Measurements from ENCODE around the gene NXPE3. TPM values are rescaled to one million over a fixed set of nuclear protein-coding genes. Genes with fewer than 3 reads are reported as not detected.

The NXPE3 gene
- total and polyA plus RNA-seq, 10 of the 15 experiments (the other 5 are each of a cell fraction or from before 2014, with no cell fraction given): 2.0 to 8.7 (median 5.2) TPM

DNA sequence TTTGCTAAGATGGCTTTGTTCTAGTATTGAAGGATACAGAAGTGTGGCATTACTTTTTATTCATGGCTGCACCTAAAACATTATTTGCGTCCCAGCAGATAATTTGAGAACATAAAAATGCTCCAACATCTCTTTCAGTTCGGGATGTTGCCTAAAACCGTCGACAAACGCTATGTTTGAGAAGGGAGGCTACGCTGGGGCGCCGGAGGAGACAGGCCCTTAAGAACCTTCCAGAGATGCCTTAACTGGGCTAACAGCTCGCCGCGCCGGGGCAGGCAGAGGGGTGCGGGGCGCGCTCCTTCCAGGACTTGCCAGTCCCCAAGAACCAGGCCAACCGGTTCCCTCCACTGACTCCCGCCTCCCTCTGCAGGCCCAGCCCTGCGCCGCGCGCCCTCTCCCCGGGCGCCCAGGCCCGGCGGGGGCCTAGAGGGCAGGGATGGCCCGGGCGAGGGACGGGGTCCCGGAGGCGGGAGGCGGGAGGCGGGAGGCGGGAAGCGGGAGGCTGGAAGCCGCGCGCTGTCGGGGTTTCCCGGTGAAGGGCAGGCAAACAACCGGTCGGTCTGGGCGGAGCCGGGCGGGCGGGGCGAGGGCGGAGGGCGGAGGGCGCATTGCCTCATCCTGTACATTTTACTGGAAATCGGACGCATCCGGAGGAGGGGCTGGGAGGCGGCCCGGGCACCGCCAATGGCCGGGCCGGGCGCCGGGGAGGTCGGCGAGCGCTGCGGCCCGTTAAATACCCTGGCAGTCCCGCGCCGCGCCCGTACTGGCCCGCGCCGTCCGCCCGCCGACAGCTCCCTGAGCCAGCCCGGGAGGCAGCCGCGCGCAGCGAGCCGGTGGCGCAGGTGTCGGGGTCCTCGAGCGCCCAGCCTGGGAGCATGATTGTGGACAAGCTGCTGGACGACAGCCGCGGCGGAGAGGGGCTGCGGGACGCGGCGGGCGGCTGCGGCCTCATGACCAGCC is 70.0 kb downstream of the NXPE3 start, which contains the start of gene NFKBIZ (continued):
- peak; percentile 88 for TF ChIP-seq PML (IDR thresholded peaks at IDR 0.05; ENCODE audit: low read length)
- TF ChIP-seq STAT3 (IDR thresholded peaks at IDR 0.05; ENCODE audit: low read depth, low read length): no peak
- TF ChIP-seq SREBF2 (IDR thresholded peaks at IDR 0.05; ENCODE audit: low read length): no peak
- TF ChIP-seq EED (IDR thresholded peaks at IDR 0.05; ENCODE audit: low read depth): peak; percentile 75
- no peak for TF ChIP-seq MTA2 (IDR thresholded peaks at IDR 0.05; ENCODE audit: low read depth)
- no peak for TF ChIP-seq ZNF207 (IDR thresholded peaks at IDR 0.05; ENCODE audit: borderline replicate concordance)
- TF ChIP-seq MYB (IDR thresholded peaks at IDR 0.05; ENCODE audit: borderline replicate concordance, low read depth, low read length): no peak
- no peak for TF ChIP-seq RFX5 (IDR thresholded peaks at IDR 0.05; ENCODE audit: low read depth, low read length)
- TF ChIP-seq HDGF (IDR thresholded peaks at IDR 0.05): no peak
- no peak for TF ChIP-seq ZBTB11 (CRISPR knock-in tag; IDR thresholded peaks at IDR 0.05)
- no peak for TF ChIP-seq NFXL1 (IDR thresholded peaks at IDR 0.05; ENCODE audit: borderline replicate concordance)
- no peak for TF ChIP-seq SIX5 (IDR thresholded peaks at IDR 0.05; ENCODE audit: low read depth, low read length, severe bottlenecking)
- peak; percentile 79; the same call in 1 of the 2 replicates for TF ChIP-seq RB1 (IDR thresholded peaks at IDR 0.05; ENCODE audit: borderline replicate concordance)
- TF ChIP-seq NFIC (IDR thresholded peaks at IDR 0.05; ENCODE audit: low read depth, low read length): no peak
- TF ChIP-seq, protein P1, sequence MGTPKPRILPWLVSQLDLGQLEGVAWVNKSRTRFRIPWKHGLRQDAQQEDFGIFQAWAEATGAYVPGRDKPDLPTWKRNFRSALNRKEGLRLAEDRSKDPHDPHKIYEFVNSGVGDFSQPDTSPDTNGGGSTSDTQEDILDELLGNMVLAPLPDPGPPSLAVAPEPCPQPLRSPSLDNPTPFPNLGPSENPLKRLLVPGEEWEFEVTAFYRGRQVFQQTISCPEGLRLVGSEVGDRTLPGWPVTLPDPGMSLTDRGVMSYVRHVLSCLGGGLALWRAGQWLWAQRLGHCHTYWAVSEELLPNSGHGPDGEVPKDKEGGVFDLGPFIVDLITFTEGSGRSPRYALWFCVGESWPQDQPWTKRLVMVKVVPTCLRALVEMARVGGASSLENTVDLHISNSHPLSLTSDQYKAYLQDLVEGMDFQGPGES (IDR thresholded peaks at IDR 0.05): no peak
- no peak for TF ChIP-seq MTA3 (IDR thresholded peaks at IDR 0.05; ENCODE audit: borderline replicate concordance, low read length)
- no peak for TF ChIP-seq BRCA1 (IDR thresholded peaks at IDR 0.05; ENCODE audit: low read depth, low read length)
- TF ChIP-seq KAT2A (conservative IDR thresholded peaks at IDR 0.05; ENCODE audit: control insufficient read depth, low read depth, low read length): no peak
- no peak for TF ChIP-seq MEF2B (IDR thresholded peaks at IDR 0.05; ENCODE audit: partially characterized antibody, poor library complexity, severe bottlenecking)
- no peak for TF ChIP-seq NR2C2 (IDR thresholded peaks at IDR 0.05; ENCODE audit: borderline replicate concordance, control insufficient read depth, insufficient read length, low read depth)
- no peak for TF ChIP-seq USF1 (IDR thresholded peaks at IDR 0.05; ENCODE audit: borderline replicate concordance, extremely low read length, insufficient read depth, low read depth, low read length)
- TF ChIP-seq POU2F2 (IDR thresholded peaks at IDR 0.05; ENCODE audit: borderline replicate concordance, low read depth, low read length): peak; percentile 95
- no peak for TF ChIP-seq ATF7 (IDR thresholded peaks at IDR 0.05; ENCODE audit: low read depth)
